ENCODE data around the gene PRRG3.

DNA sequence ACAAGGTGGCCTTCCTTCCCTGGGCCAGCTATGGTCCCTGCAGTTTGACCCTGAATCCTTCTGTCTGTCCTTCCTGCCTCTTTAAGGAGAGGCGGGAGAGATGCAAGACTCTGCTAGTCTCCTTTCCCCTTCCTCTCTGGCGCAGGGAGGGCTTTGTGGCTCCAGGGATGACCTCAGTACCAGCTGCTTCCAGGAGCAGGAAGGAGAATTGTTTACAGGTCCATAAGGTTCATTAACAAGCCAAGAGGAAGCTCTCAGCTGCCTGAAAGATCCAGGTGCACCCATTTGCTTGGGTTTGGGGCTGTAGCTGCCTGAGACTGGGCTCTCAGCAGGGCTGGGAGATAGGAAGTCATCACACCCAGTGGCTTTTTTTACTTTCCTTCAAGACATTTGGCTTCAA, 16.5 kb downstream of the PRRG3 start:
- TF ChIP-seq, protein P1, sequence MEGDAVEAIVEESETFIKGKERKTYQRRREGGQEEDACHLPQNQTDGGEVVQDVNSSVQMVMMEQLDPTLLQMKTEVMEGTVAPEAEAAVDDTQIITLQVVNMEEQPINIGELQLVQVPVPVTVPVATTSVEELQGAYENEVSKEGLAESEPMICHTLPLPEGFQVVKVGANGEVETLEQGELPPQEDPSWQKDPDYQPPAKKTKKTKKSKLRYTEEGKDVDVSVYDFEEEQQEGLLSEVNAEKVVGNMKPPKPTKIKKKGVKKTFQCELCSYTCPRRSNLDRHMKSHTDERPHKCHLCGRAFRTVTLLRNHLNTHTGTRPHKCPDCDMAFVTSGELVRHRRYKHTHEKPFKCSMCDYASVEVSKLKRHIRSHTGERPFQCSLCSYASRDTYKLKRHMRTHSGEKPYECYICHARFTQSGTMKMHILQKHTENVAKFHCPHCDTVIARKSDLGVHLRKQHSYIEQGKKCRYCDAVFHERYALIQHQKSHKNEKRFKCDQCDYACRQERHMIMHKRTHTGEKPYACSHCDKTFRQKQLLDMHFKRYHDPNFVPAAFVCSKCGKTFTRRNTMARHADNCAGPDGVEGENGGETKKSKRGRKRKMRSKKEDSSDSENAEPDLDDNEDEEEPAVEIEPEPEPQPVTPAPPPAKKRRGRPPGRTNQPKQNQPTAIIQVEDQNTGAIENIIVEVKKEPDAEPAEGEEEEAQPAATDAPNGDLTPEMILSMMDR (IDR thresholded peaks at IDR 0.05): no peak
- no peak for TF ChIP-seq POLR2A (IDR thresholded peaks at IDR 0.05)
- TF ChIP-seq POLR2AphosphoS5 (IDR thresholded peaks at IDR 0.05): no peak

Data from breast epithelium (tissue), 3 donors.